WTC11 (cell line): Measurements from ENCODE around the gene MYLK.

ENCODE experiments used
- CTCF ChIP-seq: fragments of 200-600 bp; IDR thresholded peaks from 2 replicates; pipeline ENCODE4 v1.8.0; 2022; ENCODE audit warnings: antibody characterized with exemption
- NR2C2 ChIP-seq: sonication (generic); formaldehyde crosslinking; IDR thresholded peaks from 2 replicates; pipeline ENCODE4 v1.8.0; 2022; ENCODE audit warnings: mild to moderate bottlenecking, missing genetic modification reagents
- ZBTB43 ChIP-seq: sonication (generic); formaldehyde crosslinking; IDR thresholded peaks from 2 replicates; pipeline ENCODE4 v1.8.1; 2023; ENCODE audit warnings: mild to moderate bottlenecking, missing genetic modification reagents

- TF ChIP-seq CTCF (no peak), NR2C2 (CRISPR knock-in tag) (no peak), ZBTB43 (CRISPR knock-in tag) (no peak)
Measured at GRCh38 chr3:123655400-123655799, 228.7 kb downstream of the MYLK start.
